22Rv1 (cell line): ENCODE data around the gene TTYH1.

Experiments
- H3K27ac ChIP-seq: fragments of 450-650 bp; 2 replicates; pipeline ENCODE4 v1.5.1; 2017
- ZFX ChIP-seq: fragments of 450-650 bp; IDR thresholded peaks from 2 replicates; pipeline ENCODE4 v1.6.1; 2017; ENCODE audit warnings: antibody characterized with exemption, borderline replicate concordance
- TF ChIP-seq, protein P1 (sequence below): fragments of 450-650 bp; IDR thresholded peaks from 2 replicates; pipeline ENCODE4 v1.5.1; 2017; ENCODE audit warnings: mild to moderate bottlenecking

The TTYH1 gene

DNA sequence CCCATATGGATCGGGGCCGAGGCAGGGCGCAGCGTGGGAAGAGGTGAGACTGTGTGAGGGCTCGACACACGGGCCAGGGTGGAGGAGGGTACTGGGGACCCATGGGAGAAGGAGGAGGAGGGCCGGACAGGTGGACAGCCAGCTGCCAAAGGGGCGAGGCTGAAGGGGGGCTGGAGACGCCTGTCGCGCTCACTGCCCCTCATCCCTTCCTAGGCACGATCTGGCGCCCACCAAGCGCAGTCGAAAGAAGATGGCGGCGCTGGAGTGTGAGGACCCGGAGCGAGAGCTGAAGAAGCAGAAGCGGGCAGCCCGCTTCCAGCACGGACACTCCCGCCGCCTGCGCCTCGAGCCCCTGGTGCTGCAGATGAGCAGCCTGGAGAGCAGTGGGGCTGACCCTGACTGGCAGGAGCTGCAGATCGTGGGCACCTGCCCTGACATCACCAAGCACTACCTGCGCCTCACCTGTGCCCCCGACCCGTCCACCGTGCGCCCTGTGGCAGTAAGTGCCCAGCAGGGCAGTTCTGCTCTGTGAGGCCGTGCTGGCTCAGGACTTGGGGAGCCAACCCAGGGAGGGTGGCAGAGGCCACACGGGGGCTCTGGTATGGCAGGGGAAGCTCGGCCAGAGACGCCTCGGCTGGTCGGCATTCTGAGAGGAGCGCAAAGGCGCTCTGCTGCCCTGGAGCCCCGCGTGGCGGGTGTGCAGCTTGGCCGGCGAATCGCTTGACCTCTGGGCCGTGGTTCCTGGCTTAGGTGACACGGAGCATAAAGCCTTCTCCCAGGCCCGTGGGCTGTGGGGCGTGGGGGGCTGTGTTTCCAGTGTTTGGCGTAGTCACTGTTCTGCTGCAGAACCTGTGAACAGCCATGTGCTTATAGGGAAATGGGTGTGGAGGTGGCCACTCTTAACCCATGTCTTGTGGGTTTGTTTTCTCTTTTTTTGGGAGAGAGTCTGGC is 41.4 kb downstream of the TTYH1 start:
- no peak overlapping the region for H3K27ac ChIP-seq
- TF ChIP-seq ZFX = no peak
- TF ChIP-seq, protein P1, sequence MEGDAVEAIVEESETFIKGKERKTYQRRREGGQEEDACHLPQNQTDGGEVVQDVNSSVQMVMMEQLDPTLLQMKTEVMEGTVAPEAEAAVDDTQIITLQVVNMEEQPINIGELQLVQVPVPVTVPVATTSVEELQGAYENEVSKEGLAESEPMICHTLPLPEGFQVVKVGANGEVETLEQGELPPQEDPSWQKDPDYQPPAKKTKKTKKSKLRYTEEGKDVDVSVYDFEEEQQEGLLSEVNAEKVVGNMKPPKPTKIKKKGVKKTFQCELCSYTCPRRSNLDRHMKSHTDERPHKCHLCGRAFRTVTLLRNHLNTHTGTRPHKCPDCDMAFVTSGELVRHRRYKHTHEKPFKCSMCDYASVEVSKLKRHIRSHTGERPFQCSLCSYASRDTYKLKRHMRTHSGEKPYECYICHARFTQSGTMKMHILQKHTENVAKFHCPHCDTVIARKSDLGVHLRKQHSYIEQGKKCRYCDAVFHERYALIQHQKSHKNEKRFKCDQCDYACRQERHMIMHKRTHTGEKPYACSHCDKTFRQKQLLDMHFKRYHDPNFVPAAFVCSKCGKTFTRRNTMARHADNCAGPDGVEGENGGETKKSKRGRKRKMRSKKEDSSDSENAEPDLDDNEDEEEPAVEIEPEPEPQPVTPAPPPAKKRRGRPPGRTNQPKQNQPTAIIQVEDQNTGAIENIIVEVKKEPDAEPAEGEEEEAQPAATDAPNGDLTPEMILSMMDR = no peak

DNA sequence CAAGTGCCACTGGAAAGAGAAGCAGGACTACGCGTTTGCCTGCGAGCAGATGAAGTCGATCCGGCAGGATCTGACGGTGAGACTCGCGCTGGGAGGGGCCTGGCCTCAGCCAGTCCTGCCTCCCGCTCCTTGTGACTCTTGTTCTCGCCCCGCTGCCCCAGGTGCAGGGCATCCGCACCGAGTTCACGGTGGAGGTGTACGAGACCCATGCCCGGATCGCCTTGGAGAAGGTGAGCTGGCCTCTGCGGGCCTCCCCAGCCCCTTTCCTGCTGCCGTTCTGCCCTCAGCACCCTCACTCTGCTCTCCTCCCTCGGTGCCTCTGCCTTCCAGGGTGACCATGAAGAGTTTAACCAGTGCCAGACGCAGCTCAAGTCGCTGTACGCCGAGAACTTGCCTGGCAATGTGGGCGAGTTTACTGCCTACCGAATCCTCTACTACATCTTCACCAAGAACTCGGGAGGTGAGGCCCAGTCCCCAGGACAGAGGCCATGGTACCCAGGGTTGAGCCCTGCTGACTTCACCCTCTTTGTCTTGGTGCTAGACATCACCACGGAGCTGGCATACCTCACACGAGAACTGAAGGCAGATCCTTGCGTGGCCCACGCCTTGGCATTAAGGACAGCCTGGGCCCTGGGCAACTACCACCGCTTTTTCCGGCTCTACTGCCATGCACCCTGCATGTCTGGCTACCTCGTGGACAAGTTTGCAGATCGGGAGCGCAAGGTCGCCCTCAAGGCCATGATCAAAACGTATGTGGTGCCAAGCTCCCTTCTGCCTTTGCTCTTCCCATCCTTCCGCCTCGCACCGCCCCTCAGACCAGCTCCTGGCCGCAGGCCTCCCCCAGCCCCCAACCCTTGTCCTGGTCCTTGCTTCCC is 42.7 kb downstream of the TTYH1 start:
- no peak overlapping the region for H3K27ac ChIP-seq
- TF ChIP-seq ZFX = no peak
- TF ChIP-seq, protein P1 = no peak

DNA sequence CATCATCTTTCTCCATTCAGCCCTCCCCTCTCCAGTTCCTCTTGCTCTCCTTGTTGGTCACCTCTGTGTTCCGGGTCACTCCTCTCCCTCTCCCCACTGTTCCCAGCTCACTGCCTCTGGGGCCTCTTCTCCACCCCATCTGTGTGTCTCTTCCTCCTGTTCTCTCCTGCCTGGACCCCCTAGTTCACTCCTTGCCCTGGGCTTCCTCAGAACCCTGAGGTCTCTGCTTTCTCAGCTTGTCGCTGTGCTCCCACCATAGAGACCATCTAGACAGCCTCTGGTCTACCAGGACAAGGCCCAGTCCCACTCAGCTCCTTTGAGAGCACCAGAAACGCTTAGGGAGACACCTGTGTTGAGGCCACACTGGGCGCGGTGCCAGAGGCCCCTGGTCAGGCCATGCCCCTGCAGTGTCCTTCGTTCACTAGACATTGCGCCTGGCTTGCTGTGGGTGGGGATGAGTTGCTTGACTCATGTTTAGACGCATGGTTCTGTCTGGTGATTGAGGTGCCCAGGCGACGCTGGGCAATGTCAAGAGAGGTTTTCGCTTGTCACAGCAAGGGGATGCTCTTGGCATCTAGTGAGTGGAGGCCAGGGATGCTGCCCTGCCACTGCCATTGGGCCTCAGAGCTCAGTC is 43.5 kb downstream of the TTYH1 start:
- TF ChIP-seq ZFX = no peak
- TF ChIP-seq, protein P1 = no peak
- H3K27ac ChIP-seq = no peak overlapping the region

DNA sequence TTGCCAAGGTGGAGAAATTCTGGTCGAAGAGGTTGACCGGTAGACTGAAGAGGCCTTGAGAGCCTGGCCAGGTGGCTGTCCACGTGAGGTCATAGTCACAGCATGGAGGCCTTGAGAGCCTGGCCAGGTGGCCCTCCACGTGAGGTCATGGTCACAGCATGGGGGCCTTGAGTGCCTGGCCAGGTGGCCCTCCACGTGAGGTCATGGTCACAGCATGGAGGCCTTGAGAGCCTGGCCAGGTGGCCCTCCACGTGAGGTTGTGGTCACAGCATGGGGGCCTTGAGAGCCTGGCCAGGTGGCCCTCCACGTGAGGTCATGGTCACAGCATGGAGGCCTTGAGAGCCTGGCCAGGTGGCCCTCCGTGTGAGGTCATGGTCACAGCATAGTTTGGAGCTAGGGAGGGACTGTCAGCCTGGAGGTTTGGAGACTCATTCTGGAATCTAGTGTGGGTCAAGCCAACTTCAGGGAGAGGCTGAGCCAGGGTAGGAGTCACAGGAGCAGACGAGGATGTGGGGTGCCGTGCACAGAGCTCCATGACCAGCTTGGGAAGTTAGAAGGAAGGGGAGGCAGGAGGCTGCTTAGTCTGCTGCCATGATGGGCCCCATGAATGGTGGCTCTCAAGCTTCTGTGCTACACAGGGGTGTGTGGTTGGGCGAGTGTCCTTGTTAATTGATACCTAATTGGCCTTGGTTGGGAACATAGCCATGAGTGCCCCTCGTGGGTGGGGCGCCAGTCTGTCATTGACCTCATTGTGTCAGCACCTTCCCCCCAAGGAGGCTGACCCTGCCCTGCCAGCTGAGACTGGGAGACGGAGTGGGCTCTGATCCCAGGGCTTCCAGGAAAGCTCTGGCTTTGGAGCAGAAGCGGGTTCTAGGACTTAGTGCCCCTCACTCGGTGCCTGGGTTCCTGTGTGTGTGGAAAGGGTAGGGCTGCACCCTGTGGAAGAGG is 44.3 kb downstream of the TTYH1 start:
- H3K27ac ChIP-seq = no peak overlapping the region
- TF ChIP-seq, protein P1 = no peak
- no peak for TF ChIP-seq ZFX

DNA sequence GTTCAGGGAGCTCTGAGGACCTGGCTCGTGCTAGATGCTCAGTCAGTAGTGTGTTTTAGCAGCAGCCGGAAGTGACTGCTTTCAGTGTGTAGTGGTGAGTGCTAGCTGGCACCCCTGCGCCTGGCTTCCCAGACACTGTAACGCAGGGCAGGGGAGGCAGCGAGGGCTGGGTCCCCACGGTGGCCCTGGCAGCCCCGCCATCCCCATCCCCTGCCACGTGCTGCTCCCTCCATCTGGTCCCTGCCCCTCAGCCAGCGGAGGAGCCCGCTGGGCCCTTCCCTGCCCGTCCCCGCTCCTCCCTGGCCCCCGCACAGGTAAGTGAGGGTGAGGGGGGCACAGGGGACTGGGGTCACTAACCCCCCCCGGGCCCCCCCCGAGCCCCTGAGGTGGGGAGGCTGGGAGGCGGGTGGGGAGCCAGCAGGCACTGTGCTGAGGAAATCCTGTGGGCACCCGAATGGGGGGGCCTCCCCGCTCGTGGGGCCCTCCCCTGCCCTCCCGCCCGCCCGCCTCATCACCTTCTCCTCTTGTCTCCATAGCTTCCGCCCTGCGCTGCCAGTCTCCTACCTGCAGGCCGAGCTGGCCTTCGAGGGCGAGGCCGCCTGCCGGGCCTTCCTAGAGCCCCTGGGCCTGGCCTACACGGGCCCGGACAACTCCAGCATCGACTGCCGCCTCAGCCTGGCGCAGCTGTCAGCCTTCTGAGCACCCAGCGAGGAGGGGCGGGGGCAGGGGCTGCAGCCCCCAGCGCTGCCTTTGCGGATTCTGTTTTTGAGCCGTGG is 45.2 kb downstream of the TTYH1 start:
- TF ChIP-seq, protein P1 = no peak
- TF ChIP-seq ZFX = no peak
- peak overlapping the region; percentile 99; the same call in 1 of the 2 replicates for H3K27ac ChIP-seq
